ENCODE data around the gene MST1. TPM values are rescaled to one million over a fixed set of nuclear protein-coding genes. Genes with fewer than 3 reads are reported as not detected.

Gene MST1
- total and polyA plus RNA-seq, 2 of the 4 experiments (the other 2 are of a cell fraction), result 1.3 to 13.0 TPM

DNA sequence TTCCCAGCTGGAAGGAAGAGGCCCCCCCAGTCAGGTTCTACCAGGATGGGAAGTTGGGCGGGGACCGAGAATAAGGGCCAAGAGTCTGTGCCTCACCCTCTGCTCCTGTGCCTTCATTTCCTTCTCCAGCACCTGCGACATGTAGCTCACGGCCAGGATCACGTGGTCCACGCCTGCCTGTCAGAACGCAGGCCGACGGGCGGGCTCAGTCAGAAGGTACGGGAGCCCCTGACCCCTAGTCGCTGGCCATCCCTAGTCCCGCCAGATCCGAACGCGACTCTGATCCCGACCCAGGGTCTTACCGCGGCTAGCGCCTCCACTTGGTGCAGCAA, 34.0 kb upstream of the MST1 start:
- no peaks in the 10 kb centered on the region for H3K9me3 ChIP-seq (ENCODE audit: control insufficient read depth, insufficient read depth, low read length)
- peak overlapping the region; percentile 93 for H3K14ac ChIP-seq (replicated peaks; ENCODE audit: low read depth, low read length)
- peak overlapping the region; percentile 70 for H4K5ac ChIP-seq (ENCODE audit: low read depth, low read length)
- peaks cover 5% of the 10 kb centered on the region; the same call in 1 of the 2 replicates for H3K9me1 ChIP-seq (ENCODE audit: insufficient read depth, low read length)
- intact Hi-C loops (cut with micrococcal nuclease) (no loop called here), in situ Hi-C loops (cut with MboI; ENCODE audit: low sequenced_read_pairs) (no loop called here), dilution Hi-C loops (cut with HindIII; ENCODE audit: low sequenced_read_pairs, unreplicated experiment) (no loop called here)
- H2BK120ac ChIP-seq (ENCODE audit: low read depth, low read length), result peak overlapping the region; percentile 32
- BruUV-seq (replicated peaks), result no TSS peak
- DNase-seq, result peak; percentile 37
- POLR2A ChIA-PET (ENCODE audit: unreplicated experiment), result interaction anchor here (0.6 kb wide), 1 partner anchor 206 kb away, joined by 3 read pairs; the partner anchor contains the start of gene MON1A
- peak overlapping the region; percentile 100 for H2AK9ac ChIP-seq (replicated peaks; ENCODE audit: low read depth, low read length, poor library complexity)
- peak overlapping the region; percentile 50; the same call in 1 of the 2 replicates for H4K91ac ChIP-seq (ENCODE audit: insufficient read depth, low read depth, low read length)
- peak overlapping the region; percentile 55 to 93 for H4K8ac ChIP-seq (ENCODE audit: low read depth in 2 of 2, low read length in 2 of 2)
- H3K23ac ChIP-seq (ENCODE audit: low read depth, low read length), result peak overlapping the region; percentile 76
- H2BK5ac ChIP-seq (ENCODE audit: low read depth, low read length, poor library complexity, severe bottlenecking), result peak overlapping the region; percentile 60
- peaks cover 17% of the 10 kb centered on the region for H3K4me1 ChIP-seq (ENCODE audit: control insufficient read depth, insufficient read depth, low read length)
- peak overlapping the region; percentile 72 for H3K27ac ChIP-seq (ENCODE audit: insufficient read depth, low read length)
- peak overlapping the region; percentile 62 for H2AK5ac ChIP-seq (ENCODE audit: low read depth, low read length)
- CTCF ChIA-PET, result no interaction called here
- H3K56ac ChIP-seq (ENCODE audit: extremely low read depth, insufficient read depth, low read length), result peak overlapping the region; percentile 79; the same call in 1 of the 2 replicates
- H3K36me3 ChIP-seq (ENCODE audit: control insufficient read depth, insufficient read depth, low read length), result peaks cover 45% of the 10 kb centered on the region
- no peak overlapping the region for H2BK20ac ChIP-seq (ENCODE audit: low read depth, low read length)
- H3K4me3 ChIP-seq (ENCODE audit: insufficient read depth, low read depth, low read length), result peak overlapping the region; percentile 85
- no peaks in the 10 kb centered on the region for H3K27me3 ChIP-seq (ENCODE audit: control insufficient read depth, insufficient read depth, low read length)
- peak overlapping the region; percentile 88 for H3K4ac ChIP-seq (ENCODE audit: low read depth, low read length)
- peak overlapping the region; percentile 96 for H3K4me2 ChIP-seq (ENCODE audit: low read depth, low read length)
- no peak overlapping the region for H2BK15ac ChIP-seq (ENCODE audit: low read depth, low read length)
- 0% methylated on average over 18 of the region's 20 CpGs; no CpG with 5 or more reads in 1 of the 2 experiments for WGBS, 2 experiments (ENCODE audit: extremely low coverage in 2 of 2, insufficient read length in 1 of 2)
- H3K9ac ChIP-seq (ENCODE audit: low read depth, low read length), result peak overlapping the region; percentile 91
- H4K20me1 ChIP-seq (ENCODE audit: insufficient read depth, low read length), result peaks cover 31% of the 10 kb centered on the region
- peak; percentile 1 for ATAC-seq (ENCODE audit: low read depth)
- no peak for TF ChIP-seq SMC3 (IDR thresholded peaks at IDR 0.05; ENCODE audit: low read depth, low read length)
- TF ChIP-seq, protein P1, sequence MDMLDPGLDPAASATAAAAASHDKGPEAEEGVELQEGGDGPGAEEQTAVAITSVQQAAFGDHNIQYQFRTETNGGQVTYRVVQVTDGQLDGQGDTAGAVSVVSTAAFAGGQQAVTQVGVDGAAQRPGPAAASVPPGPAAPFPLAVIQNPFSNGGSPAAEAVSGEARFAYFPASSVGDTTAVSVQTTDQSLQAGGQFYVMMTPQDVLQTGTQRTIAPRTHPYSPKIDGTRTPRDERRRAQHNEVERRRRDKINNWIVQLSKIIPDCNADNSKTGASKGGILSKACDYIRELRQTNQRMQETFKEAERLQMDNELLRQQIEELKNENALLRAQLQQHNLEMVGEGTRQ (IDR thresholded peaks at IDR 0.05; ENCODE audit: low read depth, low read length), result peak; percentile 87
- H3K18ac ChIP-seq (ENCODE audit: low read depth, low read length), result no peak overlapping the region
- peak overlapping the region; percentile 99 for H2AFZ ChIP-seq (replicated peaks; ENCODE audit: low read length, poor library complexity)
- peaks cover 15 to 43% of the 10 kb centered on the region in 2 experiments; a peak in 3 of 4 replicates for H3K79me1 ChIP-seq (ENCODE audit: low read depth in 1 of 2, low read length in 2 of 2)
